GM21576 (cell line): ENCODE measurements around the gene VWA2.

Source experiments
- ATAC-seq: cut with Tn5 transposase; IDR thresholded peaks from one replicate; pipeline ENCODE4 v1.9.1; 2021; ENCODE audit warnings: mild to moderate bottlenecking, moderate library complexity; ENCODE audit not compliant: unreplicated experiment

The VWA2 gene

GRCh38 chr10:114274616-114275453, 35.8 kb downstream of the VWA2 start:
- no peak for ATAC-seq

GRCh38 chr10:114276066-114276465, 37.0 kb downstream of the VWA2 start:
- ATAC-seq: no peak

GRCh38 chr10:114276671-114277070, 37.6 kb downstream of the VWA2 start:
- ATAC-seq: no peak

- ATAC-seq: no peak
Observed at GRCh38 chr10:114278140-114278883, 39.3 kb downstream of the VWA2 start.

- ATAC-seq: no peak
Observed at GRCh38 chr10:114278884-114279191, 39.8 kb downstream of the VWA2 start.

- ATAC-seq: no peak
Observed at GRCh38 chr10:114279289-114279688, 40.2 kb downstream of the VWA2 start.

- no peak for ATAC-seq
Observed at GRCh38 chr10:114279901-114280644, 41.0 kb downstream of the VWA2 start.

- no peak for ATAC-seq
Observed at GRCh38 chr10:114281006-114281405, 42.0 kb downstream of the VWA2 start.

- no peak for ATAC-seq
Observed at GRCh38 chr10:114281461-114281860, 42.4 kb downstream of the VWA2 start.

GRCh38 chr10:114282526-114282925, 43.5 kb downstream of the VWA2 start:
- ATAC-seq: no peak

- no peak for ATAC-seq
Observed at GRCh38 chr10:114283091-114283490, 44.0 kb downstream of the VWA2 start.

- ATAC-seq: no peak
Observed at GRCh38 chr10:114283535-114284234, 44.6 kb downstream of the VWA2 start.

- ATAC-seq: no peak
Observed at GRCh38 chr10:114284346-114285071, 45.5 kb downstream of the VWA2 start.

GRCh38 chr10:114285961-114286441, 46.9 kb downstream of the VWA2 start:
- no peak for ATAC-seq

- no peak for ATAC-seq
Observed at GRCh38 chr10:114286921-114287320, 47.9 kb downstream of the VWA2 start.

GRCh38 chr10:114288424-114289095, 49.5 kb downstream of the VWA2 start:
- ATAC-seq: no peak

- no peak for ATAC-seq
Observed at GRCh38 chr10:114289096-114289436, 50.0 kb downstream of the VWA2 start.

- no peak for ATAC-seq
Observed at GRCh38 chr10:114290038-114290437, 51.0 kb downstream of the VWA2 start.

GRCh38 chr10:114291076-114291475, 52.0 kb downstream of the VWA2 start:
- ATAC-seq: no peak

GRCh38 chr10:114291516-114291915, 52.5 kb downstream of the VWA2 start:
- ATAC-seq: no peak
